CD4-positive, alpha-beta T cell treated with Interleukin-17A for 4 hours (primary cell): ENCODE results near the gene PDE5A.
"Not testable (repeated sequence)": the region's sequence is repeated elsewhere in the genome, so short reads cannot be mapped to it uniquely, and the experiment has no call there.

Source experiments
- DNase-seq: peaks from one replicate; pipeline ENCODE4 v3.0.0-alpha.2; 2020; ENCODE audit warnings: mixed read lengths

Gene PDE5A

GRCh38 chr4:119469039-119469438 lies 159.6 kb downstream of the PDE5A start:
- not testable (repeated sequence) for DNase-seq

GRCh38 chr4:119462733-119463132 lies 165.9 kb downstream of the PDE5A start:
- DNase-seq: peak; percentile 56

- DNase-seq: peak; percentile 4
Measured at GRCh38 chr4:119455734-119456133, 172.9 kb downstream of the PDE5A start.

GRCh38 chr4:119454491-119455270 lies 173.9 kb downstream of the PDE5A start:
- DNase-seq: peak; percentile 95

- not testable (repeated sequence) for DNase-seq
Measured at GRCh38 chr4:119454151-119454490, 174.5 kb downstream of the PDE5A start.

- not testable (repeated sequence) for DNase-seq
Measured at GRCh38 chr4:119453286-119453685, 175.3 kb downstream of the PDE5A start.

- not testable (repeated sequence) for DNase-seq
Measured at GRCh38 chr4:119449851-119450250, 178.8 kb downstream of the PDE5A start.
